Ammon's horn (tissue), 1 donor: ENCODE measurements around the gene CHEK1.
"Not testable (repeated sequence)": the region's sequence is repeated elsewhere in the genome, so short reads cannot be mapped to it uniquely, and the experiment has no call there.

Experiments
- DNase-seq: peaks from one replicate; pipeline ENCODE4 v3.0.0-alpha.2; 2016; ENCODE audit warnings: low spot score

Gene CHEK1

GRCh38 chr11:125624756-125625213 lies at the start of gene CHEK1:
Gene CHEK1, plus strand, starts transcription at chr11:125625163. Its CDS starts 1,606 bp downstream, at chr11:125626769.
- DNase-seq = no peak

- DNase-seq = not testable (repeated sequence)
Observed at GRCh38 chr11:125577181-125577580, 47.8 kb upstream of the CHEK1 start.

- DNase-seq = no peak
Observed at GRCh38 chr11:125578783-125579182, 46.2 kb upstream of the CHEK1 start.

GRCh38 chr11:125579811-125580210 lies 45.2 kb upstream of the CHEK1 start:
- no peak for DNase-seq

GRCh38 chr11:125583496-125583895 lies 41.5 kb upstream of the CHEK1 start:
- peak; percentile 52 for DNase-seq

- no peak for DNase-seq
Observed at GRCh38 chr11:125585487-125585886, 39.5 kb upstream of the CHEK1 start.

GRCh38 chr11:125586623-125587022 lies 38.3 kb upstream of the CHEK1 start:
- DNase-seq = no peak

GRCh38 chr11:125587480-125587879 lies 37.5 kb upstream of the CHEK1 start:
- DNase-seq = no peak

GRCh38 chr11:125588505-125588904 lies 36.5 kb upstream of the CHEK1 start:
- DNase-seq = no peak

GRCh38 chr11:125591649-125592304 lies 33.2 kb upstream of the CHEK1 start:
- DNase-seq = peak; percentile 41

GRCh38 chr11:125592305-125593113 lies 32.5 kb upstream of the CHEK1 start, which contains the start of gene STT3A:
Gene STT3A, plus strand, starts transcription at chr11:125592852. Its CDS starts 3,064 bp downstream, at chr11:125595916.
- peak; percentile 100 for DNase-seq

GRCh38 chr11:125593114-125593820 lies 31.7 kb upstream of the CHEK1 start:
- DNase-seq = no peak

- no peak for DNase-seq
Observed at GRCh38 chr11:125594958-125595357, 30.0 kb upstream of the CHEK1 start.

GRCh38 chr11:125600663-125601062 lies 24.3 kb upstream of the CHEK1 start:
- no peak for DNase-seq

GRCh38 chr11:125603207-125603606 lies 21.8 kb upstream of the CHEK1 start:
- no peak for DNase-seq

GRCh38 chr11:125605417-125605816 lies 19.5 kb upstream of the CHEK1 start:
- no peak for DNase-seq

GRCh38 chr11:125609545-125609944 lies 15.4 kb upstream of the CHEK1 start:
- DNase-seq = no peak

GRCh38 chr11:125618383-125618782 lies 6.6 kb upstream of the CHEK1 start:
- DNase-seq = no peak

- DNase-seq = no peak
Observed at GRCh38 chr11:125621995-125622394, 3.0 kb upstream of the CHEK1 start.

- no peak for DNase-seq
Observed at GRCh38 chr11:125623064-125623463, 1.9 kb upstream of the CHEK1 start.

- no peak for DNase-seq
Observed at GRCh38 chr11:125625225-125625629, 264 bp downstream of the CHEK1 start.

- peak; percentile 93 for DNase-seq
Observed at GRCh38 chr11:125625630-125626287, 796 bp downstream of the CHEK1 start.
